ENCODE measurements around the gene SPATA21.

DNA sequence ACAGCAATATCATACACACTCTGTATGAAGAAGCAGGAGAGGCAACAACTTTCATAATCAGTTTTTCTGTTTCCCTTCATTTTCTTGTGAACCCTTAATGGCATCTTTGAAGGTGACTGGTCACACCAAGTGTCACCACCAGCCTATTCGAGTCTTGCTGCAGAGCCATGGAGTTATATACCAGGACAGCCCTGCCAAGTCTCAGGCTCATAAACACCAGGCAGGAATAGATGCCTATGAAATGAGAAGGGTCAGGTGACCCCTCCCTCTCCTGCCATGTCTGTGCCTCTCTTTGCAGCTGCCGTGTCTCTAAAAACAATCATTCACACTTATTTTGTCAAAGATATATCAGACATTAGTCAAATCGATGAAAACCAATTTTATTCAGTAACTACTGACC is 31.3 kb upstream of the SPATA21 start:
- TF ChIP-seq, protein P1, sequence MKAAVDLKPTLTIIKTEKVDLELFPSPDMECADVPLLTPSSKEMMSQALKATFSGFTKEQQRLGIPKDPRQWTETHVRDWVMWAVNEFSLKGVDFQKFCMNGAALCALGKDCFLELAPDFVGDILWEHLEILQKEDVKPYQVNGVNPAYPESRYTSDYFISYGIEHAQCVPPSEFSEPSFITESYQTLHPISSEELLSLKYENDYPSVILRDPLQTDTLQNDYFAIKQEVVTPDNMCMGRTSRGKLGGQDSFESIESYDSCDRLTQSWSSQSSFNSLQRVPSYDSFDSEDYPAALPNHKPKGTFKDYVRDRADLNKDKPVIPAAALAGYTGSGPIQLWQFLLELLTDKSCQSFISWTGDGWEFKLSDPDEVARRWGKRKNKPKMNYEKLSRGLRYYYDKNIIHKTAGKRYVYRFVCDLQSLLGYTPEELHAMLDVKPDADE (IDR thresholded peaks at IDR 0.05) = no peak
- TF ChIP-seq EZH2 (IDR thresholded peaks at IDR 0.05; ENCODE audit: low read depth, unreplicated experiment) (no peak), EZH2phosphoT487 (IDR thresholded peaks at IDR 0.05; ENCODE audit: unreplicated experiment) (no peak), POLR2AphosphoS5 (IDR thresholded peaks at IDR 0.05; ENCODE audit: low read depth) (no peak), NANOG (IDR thresholded peaks at IDR 0.05; ENCODE audit: borderline replicate concordance) (no peak), CREB1 (CRISPR knock-in tag; IDR thresholded peaks at IDR 0.05; ENCODE audit: low read depth) (no peak), ZNF114 (CRISPR knock-in tag; IDR thresholded peaks at IDR 0.05) (no peak), JUNB (IDR thresholded peaks at IDR 0.05; ENCODE audit: unreplicated experiment) (no peak), STAT1 (IDR thresholded peaks at IDR 0.05; ENCODE audit: unreplicated experiment) (no peak), ZNF331 (CRISPR knock-in tag; IDR thresholded peaks at IDR 0.05; ENCODE audit: low read depth) (no peak)
- TF ChIP-seq, protein P2, sequence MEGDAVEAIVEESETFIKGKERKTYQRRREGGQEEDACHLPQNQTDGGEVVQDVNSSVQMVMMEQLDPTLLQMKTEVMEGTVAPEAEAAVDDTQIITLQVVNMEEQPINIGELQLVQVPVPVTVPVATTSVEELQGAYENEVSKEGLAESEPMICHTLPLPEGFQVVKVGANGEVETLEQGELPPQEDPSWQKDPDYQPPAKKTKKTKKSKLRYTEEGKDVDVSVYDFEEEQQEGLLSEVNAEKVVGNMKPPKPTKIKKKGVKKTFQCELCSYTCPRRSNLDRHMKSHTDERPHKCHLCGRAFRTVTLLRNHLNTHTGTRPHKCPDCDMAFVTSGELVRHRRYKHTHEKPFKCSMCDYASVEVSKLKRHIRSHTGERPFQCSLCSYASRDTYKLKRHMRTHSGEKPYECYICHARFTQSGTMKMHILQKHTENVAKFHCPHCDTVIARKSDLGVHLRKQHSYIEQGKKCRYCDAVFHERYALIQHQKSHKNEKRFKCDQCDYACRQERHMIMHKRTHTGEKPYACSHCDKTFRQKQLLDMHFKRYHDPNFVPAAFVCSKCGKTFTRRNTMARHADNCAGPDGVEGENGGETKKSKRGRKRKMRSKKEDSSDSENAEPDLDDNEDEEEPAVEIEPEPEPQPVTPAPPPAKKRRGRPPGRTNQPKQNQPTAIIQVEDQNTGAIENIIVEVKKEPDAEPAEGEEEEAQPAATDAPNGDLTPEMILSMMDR (conservative IDR thresholded peaks at IDR 0.05; ENCODE audit: low read depth in 2 of 2) = no peak
- TF ChIP-seq, protein P3, sequence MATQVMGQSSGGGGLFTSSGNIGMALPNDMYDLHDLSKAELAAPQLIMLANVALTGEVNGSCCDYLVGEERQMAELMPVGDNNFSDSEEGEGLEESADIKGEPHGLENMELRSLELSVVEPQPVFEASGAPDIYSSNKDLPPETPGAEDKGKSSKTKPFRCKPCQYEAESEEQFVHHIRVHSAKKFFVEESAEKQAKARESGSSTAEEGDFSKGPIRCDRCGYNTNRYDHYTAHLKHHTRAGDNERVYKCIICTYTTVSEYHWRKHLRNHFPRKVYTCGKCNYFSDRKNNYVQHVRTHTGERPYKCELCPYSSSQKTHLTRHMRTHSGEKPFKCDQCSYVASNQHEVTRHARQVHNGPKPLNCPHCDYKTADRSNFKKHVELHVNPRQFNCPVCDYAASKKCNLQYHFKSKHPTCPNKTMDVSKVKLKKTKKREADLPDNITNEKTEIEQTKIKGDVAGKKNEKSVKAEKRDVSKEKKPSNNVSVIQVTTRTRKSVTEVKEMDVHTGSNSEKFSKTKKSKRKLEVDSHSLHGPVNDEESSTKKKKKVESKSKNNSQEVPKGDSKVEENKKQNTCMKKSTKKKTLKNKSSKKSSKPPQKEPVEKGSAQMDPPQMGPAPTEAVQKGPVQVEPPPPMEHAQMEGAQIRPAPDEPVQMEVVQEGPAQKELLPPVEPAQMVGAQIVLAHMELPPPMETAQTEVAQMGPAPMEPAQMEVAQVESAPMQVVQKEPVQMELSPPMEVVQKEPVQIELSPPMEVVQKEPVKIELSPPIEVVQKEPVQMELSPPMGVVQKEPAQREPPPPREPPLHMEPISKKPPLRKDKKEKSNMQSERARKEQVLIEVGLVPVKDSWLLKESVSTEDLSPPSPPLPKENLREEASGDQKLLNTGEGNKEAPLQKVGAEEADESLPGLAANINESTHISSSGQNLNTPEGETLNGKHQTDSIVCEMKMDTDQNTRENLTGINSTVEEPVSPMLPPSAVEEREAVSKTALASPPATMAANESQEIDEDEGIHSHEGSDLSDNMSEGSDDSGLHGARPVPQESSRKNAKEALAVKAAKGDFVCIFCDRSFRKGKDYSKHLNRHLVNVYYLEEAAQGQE (IDR thresholded peaks at IDR 0.05; ENCODE audit: unreplicated experiment) = no peak
- TF ChIP-seq, protein P4, sequence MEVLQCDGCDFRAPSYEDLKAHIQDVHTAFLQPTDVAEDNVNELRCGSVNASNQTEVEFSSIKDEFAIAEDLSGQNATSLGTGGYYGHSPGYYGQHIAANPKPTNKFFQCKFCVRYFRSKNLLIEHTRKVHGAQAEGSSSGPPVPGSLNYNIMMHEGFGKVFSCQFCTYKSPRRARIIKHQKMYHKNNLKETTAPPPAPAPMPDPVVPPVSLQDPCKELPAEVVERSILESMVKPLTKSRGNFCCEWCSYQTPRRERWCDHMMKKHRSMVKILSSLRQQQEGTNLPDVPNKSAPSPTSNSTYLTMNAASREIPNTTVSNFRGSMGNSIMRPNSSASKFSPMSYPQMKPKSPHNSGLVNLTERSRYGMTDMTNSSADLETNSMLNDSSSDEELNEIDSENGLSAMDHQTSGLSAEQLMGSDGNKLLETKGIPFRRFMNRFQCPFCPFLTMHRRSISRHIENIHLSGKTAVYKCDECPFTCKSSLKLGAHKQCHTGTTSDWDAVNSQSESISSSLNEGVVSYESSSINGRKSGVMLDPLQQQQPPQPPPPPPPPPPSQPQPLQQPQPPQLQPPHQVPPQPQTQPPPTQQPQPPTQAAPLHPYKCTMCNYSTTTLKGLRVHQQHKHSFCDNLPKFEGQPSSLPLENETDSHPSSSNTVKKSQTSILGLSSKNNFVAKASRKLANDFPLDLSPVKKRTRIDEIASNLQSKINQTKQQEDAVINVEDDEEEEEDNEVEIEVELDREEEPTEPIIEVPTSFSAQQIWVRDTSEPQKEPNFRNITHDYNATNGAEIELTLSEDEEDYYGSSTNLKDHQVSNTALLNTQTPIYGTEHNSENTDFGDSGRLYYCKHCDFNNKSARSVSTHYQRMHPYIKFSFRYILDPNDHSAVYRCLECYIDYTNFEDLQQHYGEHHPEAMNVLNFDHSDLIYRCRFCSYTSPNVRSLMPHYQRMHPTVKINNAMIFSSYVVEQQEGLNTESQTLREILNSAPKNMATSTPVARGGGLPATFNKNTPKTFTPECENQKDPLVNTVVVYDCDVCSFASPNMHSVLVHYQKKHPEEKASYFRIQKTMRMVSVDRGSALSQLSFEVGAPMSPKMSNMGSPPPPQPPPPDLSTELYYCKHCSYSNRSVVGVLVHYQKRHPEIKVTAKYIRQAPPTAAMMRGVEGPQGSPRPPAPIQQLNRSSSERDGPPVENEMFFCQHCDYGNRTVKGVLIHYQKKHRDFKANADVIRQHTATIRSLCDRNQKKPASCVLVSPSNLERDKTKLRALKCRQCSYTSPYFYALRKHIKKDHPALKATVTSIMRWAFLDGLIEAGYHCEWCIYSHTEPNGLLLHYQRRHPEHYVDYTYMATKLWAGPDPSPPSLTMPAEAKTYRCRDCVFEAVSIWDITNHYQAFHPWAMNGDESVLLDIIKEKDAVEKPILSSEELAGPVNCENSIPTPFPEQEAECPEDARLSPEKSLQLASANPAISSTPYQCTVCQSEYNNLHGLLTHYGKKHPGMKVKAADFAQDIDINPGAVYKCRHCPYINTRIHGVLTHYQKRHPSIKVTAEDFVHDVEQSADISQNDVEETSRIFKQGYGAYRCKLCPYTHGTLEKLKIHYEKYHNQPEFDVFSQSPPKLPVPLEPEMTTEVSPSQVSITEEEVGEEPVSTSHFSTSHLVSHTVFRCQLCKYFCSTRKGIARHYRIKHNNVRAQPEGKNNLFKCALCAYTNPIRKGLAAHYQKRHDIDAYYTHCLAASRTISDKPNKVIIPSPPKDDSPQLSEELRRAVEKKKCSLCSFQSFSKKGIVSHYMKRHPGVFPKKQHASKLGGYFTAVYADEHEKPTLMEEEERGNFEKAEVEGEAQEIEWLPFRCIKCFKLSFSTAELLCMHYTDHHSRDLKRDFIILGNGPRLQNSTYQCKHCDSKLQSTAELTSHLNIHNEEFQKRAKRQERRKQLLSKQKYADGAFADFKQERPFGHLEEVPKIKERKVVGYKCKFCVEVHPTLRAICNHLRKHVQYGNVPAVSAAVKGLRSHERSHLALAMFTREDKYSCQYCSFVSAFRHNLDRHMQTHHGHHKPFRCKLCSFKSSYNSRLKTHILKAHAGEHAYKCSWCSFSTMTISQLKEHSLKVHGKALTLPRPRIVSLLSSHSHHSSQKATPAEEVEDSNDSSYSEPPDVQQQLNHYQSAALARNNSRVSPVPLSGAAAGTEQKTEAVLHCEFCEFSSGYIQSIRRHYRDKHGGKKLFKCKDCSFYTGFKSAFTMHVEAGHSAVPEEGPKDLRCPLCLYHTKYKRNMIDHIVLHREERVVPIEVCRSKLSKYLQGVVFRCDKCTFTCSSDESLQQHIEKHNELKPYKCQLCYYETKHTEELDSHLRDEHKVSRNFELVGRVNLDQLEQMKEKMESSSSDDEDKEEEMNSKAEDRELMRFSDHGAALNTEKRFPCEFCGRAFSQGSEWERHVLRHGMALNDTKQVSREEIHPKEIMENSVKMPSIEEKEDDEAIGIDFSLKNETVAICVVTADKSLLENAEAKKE (CRISPR knock-in tag; IDR thresholded peaks at IDR 0.05) = no peak
